ENCODE measurements around the gene SCARF2. TPM values are rescaled to one million over a fixed set of nuclear protein-coding genes. Genes with fewer than 3 reads are reported as not detected.
A peak's percentile ranks its signal among the peaks of the same experiment; 100 is the strongest.
"Not testable (repeated sequence)": the region's sequence is repeated elsewhere in the genome, so short reads cannot be mapped to it uniquely, and the experiment has no call there.

The SCARF2 gene
- polyA plus RNA-seq, 3 donors, result 16.1 to 29.6 (median 24.3) TPM

GRCh38 chr22:20395181-20395906 lies 42.3 kb downstream of the SCARF2 start:
- no peak for DNase-seq

DNA sequence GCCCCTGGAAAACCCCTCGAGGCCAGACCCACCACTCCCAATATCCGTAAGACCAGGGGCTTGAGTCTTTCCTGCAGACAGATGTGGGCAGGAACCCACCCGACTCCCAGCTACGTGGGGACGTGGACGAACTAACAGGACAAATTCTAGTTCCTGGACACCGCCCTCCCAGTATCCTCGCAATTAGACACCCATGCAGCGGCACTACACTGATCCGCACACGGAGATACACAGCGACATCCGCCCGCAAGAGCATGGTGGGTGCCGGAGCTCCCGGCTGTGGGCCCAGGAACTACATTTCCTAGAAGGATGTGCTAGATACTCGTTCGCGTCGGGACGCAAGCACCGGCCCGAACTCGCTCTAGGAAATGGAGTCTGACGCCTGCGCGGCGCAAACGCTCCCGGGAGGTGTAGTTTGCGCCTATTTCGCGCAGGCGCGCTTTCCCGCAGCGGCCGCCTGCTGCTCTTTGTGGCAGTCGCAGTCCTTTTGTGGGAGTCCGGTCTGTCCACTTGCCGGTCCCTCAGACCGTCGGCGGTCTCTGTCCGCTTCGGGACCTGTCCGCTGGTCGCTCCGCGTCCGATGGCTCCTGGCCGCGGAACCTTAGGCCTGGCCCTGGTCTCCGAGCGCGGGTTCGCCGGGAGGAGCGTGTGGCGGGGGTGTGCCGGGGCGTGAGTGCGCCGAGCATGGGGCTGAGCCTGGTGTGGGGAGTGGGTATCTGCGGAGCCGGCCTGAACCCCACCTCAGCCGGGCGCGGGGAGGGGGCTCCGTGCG lies 43.7 kb downstream of the SCARF2 start, which contains the start of gene ZNF74:
Gene ZNF74, plus strand, starts transcription at position 447 of the 772 bp plus-strand sequence. CDS start 478 bp downstream, outside the sequence.
- peak; percentile 94 for DNase-seq

DNA sequence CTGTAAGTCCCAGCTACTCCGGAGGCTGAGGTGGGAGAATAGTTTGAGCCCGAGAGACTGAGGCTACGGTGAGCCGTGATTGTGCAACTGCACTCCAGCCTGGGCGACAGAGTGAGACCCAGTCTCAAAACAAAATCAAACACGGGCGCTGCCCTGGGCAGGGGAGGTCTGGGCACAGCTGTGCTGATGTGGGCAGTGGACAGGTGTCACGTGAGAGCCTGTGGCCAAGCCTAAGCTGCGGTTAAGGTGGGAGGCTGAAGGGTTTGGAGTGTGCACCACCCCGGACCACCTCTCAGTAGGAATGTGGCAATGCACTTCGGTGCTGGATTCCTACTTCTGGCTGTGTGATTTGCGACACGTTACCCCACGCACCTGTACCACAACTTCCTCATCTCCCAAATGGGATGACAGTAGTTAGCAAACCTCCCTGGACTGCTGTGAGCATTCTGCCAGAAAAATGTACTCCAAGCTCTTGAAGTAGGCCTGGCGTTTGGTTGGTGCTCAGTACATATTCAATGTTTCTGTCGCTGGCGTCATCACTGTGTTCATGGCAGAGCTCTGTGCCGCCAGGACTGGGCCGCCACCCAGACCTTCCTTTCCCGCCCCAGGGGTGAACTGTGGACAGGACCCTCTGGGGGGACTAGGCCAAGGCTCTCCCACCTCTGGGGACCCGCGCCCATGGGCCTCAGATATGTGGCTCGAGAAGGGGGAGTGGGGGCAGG lies 44.5 kb downstream of the SCARF2 start:
- DNase-seq, result no peak

DNA sequence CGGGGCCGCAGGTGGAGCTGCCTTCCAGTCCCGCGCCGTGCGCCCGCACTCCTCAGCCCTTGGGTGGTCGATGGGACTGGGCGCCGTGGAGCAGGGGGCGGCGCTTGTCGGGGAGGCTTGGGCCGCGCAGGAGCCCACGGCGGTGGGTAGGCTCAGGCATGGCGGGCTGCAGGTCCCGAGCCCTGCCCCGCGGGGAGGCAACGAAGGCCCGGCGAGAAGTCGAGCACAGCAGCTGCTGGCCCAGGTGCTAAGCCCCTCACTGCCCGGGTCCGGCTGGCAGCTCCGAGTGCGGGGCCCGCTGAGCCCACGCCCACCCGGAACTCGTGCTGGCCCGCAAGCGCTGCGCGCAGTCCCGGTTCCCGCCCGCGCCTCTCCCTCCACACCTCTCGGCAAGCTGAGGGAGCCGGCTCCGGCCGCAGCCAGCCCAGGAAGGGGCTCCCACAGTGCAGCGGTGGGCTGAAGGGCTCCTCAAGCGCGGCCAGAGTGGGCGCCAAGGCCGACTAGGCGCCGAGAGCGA lies 45.2 kb downstream of the SCARF2 start:
- not testable (repeated sequence) for DNase-seq

DNA sequence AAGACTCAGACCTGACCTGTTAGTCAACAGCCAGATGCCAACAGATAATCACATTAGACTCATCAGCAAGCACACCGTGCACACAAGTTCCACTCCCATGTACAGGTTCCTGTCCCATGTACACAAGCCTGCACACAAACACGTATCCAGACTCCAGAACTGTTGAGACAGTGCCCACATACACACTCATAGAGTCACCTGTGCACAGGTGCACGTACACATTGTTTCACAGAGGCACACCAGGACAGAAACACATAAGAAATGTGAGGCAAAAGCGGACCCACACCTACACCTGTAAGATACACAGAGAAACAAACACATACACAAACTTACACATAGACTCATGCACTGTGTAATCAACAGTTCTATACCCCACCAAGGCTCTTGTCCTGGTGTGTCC lies 46.4 kb downstream of the SCARF2 start:
- no peak for DNase-seq

- DNase-seq, result no peak
Measured at GRCh38 chr22:20390394-20390907, 47.2 kb downstream of the SCARF2 start.

GRCh38 chr22:20389288-20389687 lies 48.3 kb downstream of the SCARF2 start:
- no peak for DNase-seq

DNA sequence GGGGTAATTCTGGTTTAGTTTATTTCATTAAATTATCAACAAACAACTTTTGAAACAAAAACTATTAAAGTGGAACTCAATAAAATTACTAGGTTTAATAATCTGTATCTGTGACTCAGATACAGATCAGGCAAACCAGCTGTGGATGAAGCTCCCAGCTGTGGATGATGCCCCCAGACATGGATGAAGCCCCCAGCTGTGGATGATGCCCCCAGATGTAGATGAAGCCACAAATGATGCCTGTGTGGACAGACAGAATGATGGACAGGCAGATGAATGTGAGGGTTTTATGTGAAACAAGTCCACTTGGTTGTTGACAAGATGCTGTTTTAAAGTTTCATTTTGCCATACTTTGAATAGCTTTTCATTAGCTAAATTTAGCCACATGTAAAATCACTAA lies 49.4 kb downstream of the SCARF2 start:
- no peak for DNase-seq

DNA sequence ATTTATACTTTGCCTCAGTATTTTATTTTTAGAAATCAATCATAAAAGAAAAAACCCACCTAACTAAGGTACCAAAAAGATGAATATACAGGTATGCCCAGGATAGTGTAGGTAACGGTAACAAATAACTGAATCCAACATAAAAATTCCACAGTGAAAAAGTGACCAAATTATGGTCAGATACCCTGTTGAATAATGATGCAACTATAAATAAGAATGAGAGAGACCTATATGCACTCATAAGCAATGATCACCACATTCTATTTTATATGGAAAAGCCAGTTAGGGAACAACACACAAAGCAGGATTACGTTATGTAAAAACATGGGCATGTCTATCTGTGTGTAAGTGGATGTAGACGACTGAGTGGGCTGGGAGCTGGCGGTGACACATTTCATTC lies 50.7 kb downstream of the SCARF2 start:
- no peak for DNase-seq

- DNase-seq, result no peak
Measured at GRCh38 chr22:20386336-20386735, 51.3 kb downstream of the SCARF2 start.

DNA sequence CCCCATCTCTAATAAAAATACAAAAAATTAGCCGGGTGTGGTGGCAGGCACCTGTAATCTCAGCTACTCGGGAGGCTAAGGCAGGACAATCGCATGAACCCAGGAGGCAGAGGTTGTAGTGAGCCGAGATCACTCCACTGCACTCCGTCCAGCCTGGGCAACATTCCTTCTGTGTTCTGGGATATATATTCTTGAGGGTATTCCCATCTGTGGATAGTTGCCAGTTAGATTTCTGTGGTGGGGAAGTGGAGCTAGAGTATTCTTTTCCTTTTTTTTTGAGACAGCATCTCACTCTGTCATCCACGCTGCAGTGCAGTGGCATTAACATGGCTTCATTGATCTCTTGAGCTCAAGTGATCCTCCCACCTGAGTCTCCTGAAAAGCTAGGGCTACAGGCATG lies 52.8 kb downstream of the SCARF2 start:
- no peak for DNase-seq

DNA sequence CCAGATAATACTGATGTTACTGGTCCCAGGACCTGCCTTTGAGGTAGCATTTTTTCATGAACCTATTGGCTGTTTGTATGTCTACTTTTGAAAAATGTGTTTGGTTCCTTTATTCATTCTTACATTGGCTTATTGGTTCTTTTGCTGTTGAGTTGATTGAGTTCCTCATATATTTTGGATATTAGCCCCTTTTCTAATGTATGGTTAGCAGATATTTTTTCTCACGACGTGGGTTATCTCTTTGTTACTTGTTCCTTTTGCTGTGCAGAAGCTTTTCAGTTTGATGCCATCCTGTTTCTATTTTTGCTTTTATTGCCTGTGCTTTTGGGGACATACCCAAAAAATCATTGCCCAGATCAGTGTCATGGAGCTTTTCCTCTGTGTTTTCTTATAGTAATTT lies 53.5 kb downstream of the SCARF2 start:
- DNase-seq, result no peak

- no peak for DNase-seq
Measured at GRCh38 chr22:20383538-20383937, 54.1 kb downstream of the SCARF2 start.

GRCh38 chr22:20380486-20380885 lies 57.1 kb downstream of the SCARF2 start:
- DNase-seq, result no peak

GRCh38 chr22:20378684-20379083 lies 58.9 kb downstream of the SCARF2 start:
- not testable (repeated sequence) for DNase-seq

GRCh38 chr22:20378110-20378509 lies 59.5 kb downstream of the SCARF2 start:
- no peak for DNase-seq

GRCh38 chr22:20376983-20377382 lies 60.6 kb downstream of the SCARF2 start:
- DNase-seq, result not testable (repeated sequence)

DNA sequence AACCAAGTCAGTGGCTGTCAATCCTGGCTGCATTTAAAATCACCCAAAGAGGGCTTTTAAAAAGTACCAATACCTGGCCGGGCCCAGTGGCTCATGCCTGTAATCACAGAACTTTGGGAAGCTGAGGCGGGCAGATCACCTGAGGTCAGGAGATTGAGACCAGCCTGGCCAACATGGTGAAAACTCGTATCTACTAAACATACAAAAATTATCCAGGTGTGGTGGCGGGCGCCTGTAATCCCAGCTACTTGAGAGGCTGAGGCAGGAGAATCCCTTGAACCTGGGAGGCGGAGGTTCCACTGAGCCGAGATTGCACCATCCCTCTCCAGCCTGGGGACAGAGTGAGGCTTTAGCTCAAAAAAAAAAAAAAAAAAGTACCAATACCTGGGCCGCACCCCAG lies 61.3 kb downstream of the SCARF2 start:
- DNase-seq, result not testable (repeated sequence)
